ENCODE data around the gene ANKMY1.
"Not testable (repeated sequence)": the region's sequence is repeated elsewhere in the genome, so short reads cannot be mapped to it uniquely, and the experiment has no call there.

ANKMY1 gene

GRCh38 chr2:240539906-240540305, 17.9 kb downstream of the ANKMY1 start:
- no peak for TF ChIP-seq CTCF (IDR thresholded peaks at IDR 0.05; ENCODE audit: low read length, missing control alignments)
- H3K4me3 ChIP-seq (replicated peaks; ENCODE audit: low read depth, low read length) = no peak overlapping the region
- DNase-seq (ENCODE audit: low read depth) = no peak

- DNase-seq (ENCODE audit: low read depth); H3K4me3 ChIP-seq (replicated peaks; ENCODE audit: low read depth, low read length): not testable (repeated sequence)
These were observed 18.7 kb downstream of the ANKMY1 start for GRCh38 chr2:240539101-240539500.

- TF ChIP-seq CTCF (IDR thresholded peaks at IDR 0.05; ENCODE audit: low read length, missing control alignments) = no peak
- no peak overlapping the region for H3K4me3 ChIP-seq (replicated peaks; ENCODE audit: low read depth, low read length)
- no peak for DNase-seq (ENCODE audit: low read depth)
These were observed 19.6 kb downstream of the ANKMY1 start for GRCh38 chr2:240538031-240538780.

- no peak for DNase-seq (ENCODE audit: low read depth)
- no peak overlapping the region for H3K4me3 ChIP-seq (replicated peaks; ENCODE audit: low read depth, low read length)
- TF ChIP-seq CTCF (IDR thresholded peaks at IDR 0.05; ENCODE audit: low read length, missing control alignments) = no peak
These were observed 25.6 kb downstream of the ANKMY1 start for GRCh38 chr2:240532031-240532775.

GRCh38 chr2:240531038-240531437, 26.8 kb downstream of the ANKMY1 start:
- TF ChIP-seq CTCF (IDR thresholded peaks at IDR 0.05; ENCODE audit: low read length, missing control alignments) = no peak
- no peak overlapping the region for H3K4me3 ChIP-seq (replicated peaks; ENCODE audit: low read depth, low read length)
- DNase-seq (ENCODE audit: low read depth) = no peak

GRCh38 chr2:240530181-240530580, 27.6 kb downstream of the ANKMY1 start:
- no peak for DNase-seq (ENCODE audit: low read depth)
- no peak for TF ChIP-seq CTCF (IDR thresholded peaks at IDR 0.05; ENCODE audit: low read length, missing control alignments)
- H3K4me3 ChIP-seq (replicated peaks; ENCODE audit: low read depth, low read length) = no peak overlapping the region

GRCh38 chr2:240529344-240529999, 28.3 kb downstream of the ANKMY1 start:
- no peak overlapping the region for H3K4me3 ChIP-seq (replicated peaks; ENCODE audit: low read depth, low read length)
- no peak for DNase-seq (ENCODE audit: low read depth)
- no peak for TF ChIP-seq CTCF (IDR thresholded peaks at IDR 0.05; ENCODE audit: low read length, missing control alignments)
